Measurements from ENCODE around the gene SLC16A8.
"Not testable (repeated sequence)": the region's sequence is repeated elsewhere in the genome, so short reads cannot be mapped to it uniquely, and the experiment has no call there.

The SLC16A8 gene

DNA sequence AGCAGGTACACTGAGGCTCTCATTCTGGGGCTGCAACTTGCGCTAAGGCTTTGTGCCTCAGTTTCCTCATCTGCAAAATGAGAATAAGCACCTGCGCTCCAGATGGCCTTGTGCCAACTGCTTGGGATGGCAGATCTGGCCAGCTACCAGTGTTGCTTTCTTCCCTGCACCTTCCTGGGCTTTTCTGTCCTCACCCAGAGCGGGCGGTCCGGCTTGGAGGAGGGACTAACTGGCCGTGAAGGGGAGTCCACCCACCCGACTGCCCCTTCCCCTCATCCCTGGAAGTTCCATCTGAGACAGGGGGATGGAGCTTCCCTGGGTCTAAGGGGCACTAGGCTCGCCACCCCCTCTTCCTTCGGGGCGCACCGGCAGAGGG, 3.5 kb downstream of the SLC16A8 start:
- TF ChIP-seq, protein P1, sequence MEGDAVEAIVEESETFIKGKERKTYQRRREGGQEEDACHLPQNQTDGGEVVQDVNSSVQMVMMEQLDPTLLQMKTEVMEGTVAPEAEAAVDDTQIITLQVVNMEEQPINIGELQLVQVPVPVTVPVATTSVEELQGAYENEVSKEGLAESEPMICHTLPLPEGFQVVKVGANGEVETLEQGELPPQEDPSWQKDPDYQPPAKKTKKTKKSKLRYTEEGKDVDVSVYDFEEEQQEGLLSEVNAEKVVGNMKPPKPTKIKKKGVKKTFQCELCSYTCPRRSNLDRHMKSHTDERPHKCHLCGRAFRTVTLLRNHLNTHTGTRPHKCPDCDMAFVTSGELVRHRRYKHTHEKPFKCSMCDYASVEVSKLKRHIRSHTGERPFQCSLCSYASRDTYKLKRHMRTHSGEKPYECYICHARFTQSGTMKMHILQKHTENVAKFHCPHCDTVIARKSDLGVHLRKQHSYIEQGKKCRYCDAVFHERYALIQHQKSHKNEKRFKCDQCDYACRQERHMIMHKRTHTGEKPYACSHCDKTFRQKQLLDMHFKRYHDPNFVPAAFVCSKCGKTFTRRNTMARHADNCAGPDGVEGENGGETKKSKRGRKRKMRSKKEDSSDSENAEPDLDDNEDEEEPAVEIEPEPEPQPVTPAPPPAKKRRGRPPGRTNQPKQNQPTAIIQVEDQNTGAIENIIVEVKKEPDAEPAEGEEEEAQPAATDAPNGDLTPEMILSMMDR (IDR thresholded peaks at IDR 0.05; ENCODE audit: insufficient read depth, low read depth, low read length, missing control alignments) = no peak
- no peak for DNase-seq (ENCODE audit: low read depth)
- H3K4me3 ChIP-seq (ENCODE audit: low read length) = peak overlapping the region; percentile 8

DNA sequence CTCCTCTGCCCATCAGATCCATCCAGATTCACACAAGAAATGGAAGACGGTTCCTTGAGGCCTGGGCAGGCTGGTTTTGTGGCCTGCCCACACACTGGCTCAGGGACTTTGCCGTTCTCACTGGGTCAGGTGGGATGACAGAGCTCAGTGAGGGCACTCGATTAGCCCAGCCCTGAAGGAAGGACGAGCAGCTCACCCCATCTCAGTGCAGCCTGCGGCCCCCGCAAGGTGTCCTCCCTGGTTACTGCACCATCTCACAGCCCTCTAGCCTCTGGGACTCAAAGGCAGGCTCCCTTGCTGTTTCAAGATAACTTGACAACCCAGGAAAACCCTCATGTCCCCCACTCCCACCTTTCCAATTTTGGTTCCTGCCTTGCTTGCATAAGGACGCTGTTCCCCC, 4.2 kb downstream of the SLC16A8 start:
- no peak for DNase-seq (ENCODE audit: low read depth)
- TF ChIP-seq, protein P1 (IDR thresholded peaks at IDR 0.05; ENCODE audit: insufficient read depth, low read depth, low read length, missing control alignments) = no peak
- H3K4me3 ChIP-seq (ENCODE audit: low read length) = no peak overlapping the region

DNA sequence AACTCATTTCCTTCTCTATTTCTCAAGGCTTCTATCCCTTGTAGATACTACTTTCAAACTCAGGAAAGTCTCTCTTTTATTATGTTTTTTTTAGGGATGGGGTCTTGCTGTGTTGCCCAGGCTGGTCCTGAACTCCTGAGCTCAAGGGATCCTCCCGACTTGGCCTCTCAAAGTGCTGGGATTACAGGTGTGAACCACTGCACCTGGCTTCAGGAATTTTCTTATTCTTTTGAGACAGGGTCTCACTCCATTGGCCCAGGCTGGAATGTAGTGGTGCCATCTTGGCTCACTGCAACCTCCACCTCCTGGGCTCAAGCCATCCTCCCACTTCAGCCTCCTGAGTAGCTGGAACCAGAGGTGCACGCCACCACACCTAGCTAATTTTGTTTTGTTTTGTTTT, 4.8 kb downstream of the SLC16A8 start:
- not testable (repeated sequence) for H3K4me3 ChIP-seq (ENCODE audit: low read length); DNase-seq (ENCODE audit: low read depth)

DNA sequence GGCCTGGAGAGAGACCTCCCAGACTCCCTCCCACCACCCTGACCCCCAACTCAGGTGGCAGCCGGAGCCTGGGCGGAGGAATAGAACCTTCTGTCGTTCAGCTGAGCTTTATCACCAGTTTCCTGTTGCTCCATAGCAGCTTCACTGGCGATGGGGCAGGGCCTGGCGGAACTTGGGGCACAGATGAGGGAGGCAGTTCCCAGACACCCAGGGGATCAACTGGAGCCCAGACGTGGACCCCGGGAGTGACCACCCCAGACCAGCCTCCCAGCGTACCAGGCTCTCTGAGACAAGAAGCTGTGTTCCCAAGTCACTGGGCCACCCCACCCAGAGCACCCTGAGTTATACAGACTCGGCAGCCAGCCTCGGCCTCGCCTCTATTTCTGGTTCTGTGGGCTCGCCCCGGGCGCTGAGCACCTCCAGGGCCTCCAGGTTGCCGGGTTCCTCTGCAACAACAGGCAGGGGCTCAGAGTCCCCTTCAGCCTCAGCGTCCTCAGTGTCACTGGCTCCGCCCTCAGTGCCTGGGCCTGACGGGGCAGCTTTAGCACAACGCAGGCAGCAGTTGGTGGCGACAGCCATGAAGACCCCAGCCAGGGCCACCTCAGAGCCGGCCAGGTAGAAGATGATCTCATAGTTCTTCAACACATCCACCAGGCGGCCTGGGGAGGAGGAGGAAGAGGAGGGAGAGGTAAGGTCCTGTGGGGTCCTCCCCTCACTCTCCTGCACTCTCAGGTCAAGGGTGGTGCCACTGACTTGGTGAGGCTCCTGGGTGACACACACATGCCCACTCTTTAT, 5.7 kb downstream of the SLC16A8 start:
- H3K4me3 ChIP-seq (ENCODE audit: low read length) = no peak overlapping the region
- no peak for DNase-seq (ENCODE audit: low read depth)
- TF ChIP-seq, protein P1 (IDR thresholded peaks at IDR 0.05; ENCODE audit: insufficient read depth, low read depth, low read length, missing control alignments) = no peak

DNA sequence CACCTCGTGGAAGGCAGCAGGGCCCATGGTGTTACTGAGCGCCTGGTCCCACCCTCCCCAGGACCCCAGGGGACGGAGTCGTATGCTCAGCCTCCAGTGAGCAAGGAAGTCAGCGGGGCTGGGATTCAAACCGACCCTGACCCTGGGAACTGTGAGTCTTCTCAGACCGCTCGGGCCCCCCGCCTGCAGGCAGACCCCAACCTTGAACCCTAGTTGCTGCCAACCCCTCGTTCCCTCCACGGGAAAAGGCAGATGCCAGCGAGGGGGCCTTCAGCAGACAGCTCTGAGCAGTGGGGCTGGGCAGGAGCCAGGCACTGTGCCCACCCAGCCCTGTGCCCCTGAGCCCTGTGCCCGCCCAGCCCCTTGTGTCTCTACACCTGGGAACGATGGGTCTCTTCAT, 6.4 kb downstream of the SLC16A8 start:
- no peak overlapping the region for H3K4me3 ChIP-seq (ENCODE audit: low read length)
- TF ChIP-seq, protein P1 (IDR thresholded peaks at IDR 0.05; ENCODE audit: insufficient read depth, low read depth, low read length, missing control alignments) = no peak
- no peak for DNase-seq (ENCODE audit: low read depth)

DNA sequence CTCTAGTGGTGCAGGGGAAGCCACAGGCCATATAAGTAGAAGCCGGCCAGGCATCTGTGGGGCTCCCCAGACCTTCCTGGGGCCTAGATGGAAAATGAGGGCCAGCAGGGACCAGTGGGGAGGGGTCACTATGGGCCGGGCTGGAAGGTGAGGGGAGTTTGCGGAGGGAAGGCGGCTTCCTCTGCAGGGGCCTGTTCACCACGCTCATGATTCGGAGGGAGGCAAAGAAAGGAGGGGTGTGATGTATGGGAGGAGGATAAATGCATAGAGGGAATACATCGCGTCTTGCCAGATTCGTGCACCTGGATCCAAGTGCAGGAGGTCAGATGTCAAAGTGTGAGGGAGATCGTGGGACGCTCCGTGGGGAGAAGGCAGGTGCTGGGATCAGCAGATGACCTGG, 6.9 kb downstream of the SLC16A8 start:
- H3K4me3 ChIP-seq (ENCODE audit: low read length) = no peak overlapping the region
- no peak for DNase-seq (ENCODE audit: low read depth)
- TF ChIP-seq, protein P1 (IDR thresholded peaks at IDR 0.05; ENCODE audit: insufficient read depth, low read depth, low read length, missing control alignments) = no peak

DNA sequence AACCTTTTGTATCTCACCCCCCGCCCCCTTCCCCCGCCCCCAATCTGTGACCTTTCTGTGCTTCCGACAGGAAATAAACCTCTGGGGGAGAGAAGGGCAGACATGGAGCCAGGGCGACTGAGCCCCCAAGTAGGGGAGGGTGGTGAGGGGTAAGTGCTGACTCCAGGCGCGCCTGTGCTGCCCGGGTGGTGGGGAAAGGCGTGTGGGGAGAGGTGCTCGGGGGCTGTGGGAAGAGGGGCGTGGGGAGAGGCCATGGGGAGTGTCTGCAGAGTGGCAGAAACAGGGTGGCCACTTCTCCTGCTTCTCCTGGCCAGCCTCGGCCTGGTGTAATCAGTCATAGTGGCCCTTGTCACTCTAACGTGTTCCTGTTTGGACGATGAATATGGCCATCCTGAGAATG, 8.0 kb downstream of the SLC16A8 start:
- H3K4me3 ChIP-seq (ENCODE audit: low read length) = no peak overlapping the region
- DNase-seq (ENCODE audit: low read depth) = no peak
- TF ChIP-seq, protein P1 (IDR thresholded peaks at IDR 0.05; ENCODE audit: insufficient read depth, low read depth, low read length, missing control alignments) = no peak

Measured in epithelial cell of esophagus (primary cell).